HG03442 (cell line): ENCODE results near the gene RAB13.
"Not testable (repeated sequence)": the region's sequence is repeated elsewhere in the genome, so short reads cannot be mapped to it uniquely, and the experiment has no call there.

Experiments used
- ATAC-seq: cut with Tn5 transposase; IDR thresholded peaks from one replicate; pipeline ENCODE4 v1.9.1; 2021; ENCODE audit warnings: mild to moderate bottlenecking, moderate library complexity; ENCODE audit not compliant: unreplicated experiment

RAB13 gene

GRCh38 chr1:153985941-153986761 is at the start of gene RAB13:
TSS of gene RAB13 (minus strand) at chr1:153986339. CDS start at chr1:153986236, 103 bp downstream.
- no peak for ATAC-seq

- not testable (repeated sequence) for ATAC-seq
These were observed 47.6 kb upstream of the RAB13 start for GRCh38 chr1:154033697-154034096.

- no peak for ATAC-seq
These were observed 33.8 kb upstream of the RAB13 start for GRCh38 chr1:154019940-154020339.

GRCh38 chr1:154019269-154019668 is 33.1 kb upstream of the RAB13 start:
- no peak for ATAC-seq

GRCh38 chr1:154014154-154014907 is 28.2 kb upstream of the RAB13 start:
- no peak for ATAC-seq

DNA sequence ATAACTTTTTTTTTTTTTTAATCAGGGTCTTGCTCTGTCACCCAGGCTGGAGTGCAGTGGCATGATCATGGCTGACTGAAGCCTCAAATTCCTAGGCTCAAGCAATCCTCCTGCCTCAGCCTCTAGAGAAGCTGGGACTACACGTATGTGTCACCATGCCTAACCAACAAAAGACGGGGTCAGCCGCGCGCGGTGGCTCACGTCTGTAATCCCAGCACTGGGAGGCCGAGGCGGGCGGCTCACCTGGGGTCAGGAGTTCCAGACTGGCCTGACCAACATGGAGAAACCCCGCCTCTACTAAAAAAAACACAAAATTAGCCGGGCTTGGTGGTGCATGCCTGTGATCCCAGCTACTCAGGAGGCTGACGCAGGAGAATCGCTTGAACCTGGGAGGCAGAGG is 26.4 kb upstream of the RAB13 start:
- not testable (repeated sequence) for ATAC-seq

DNA sequence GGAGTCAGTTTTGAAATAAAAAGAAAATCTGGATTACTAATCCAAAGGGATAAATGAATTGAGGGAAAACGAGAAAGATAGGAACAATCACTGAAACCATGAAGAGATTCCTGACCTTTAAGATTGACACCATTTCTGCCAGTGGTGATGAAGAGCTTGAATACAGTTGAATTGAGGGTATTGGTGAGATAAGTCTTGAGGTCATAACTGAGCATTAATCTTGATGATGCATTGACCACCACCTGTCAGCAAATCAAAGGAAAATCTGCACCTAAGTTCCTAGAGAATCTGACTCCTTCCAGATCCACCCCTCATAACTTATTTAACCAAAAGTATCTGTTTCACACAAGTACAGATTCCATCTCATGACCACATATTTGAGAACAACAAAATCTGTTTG is 26.0 kb upstream of the RAB13 start:
- no peak for ATAC-seq

GRCh38 chr1:154006136-154006535 is 20.0 kb upstream of the RAB13 start:
- no peak for ATAC-seq

GRCh38 chr1:154000420-154000819 is 14.3 kb upstream of the RAB13 start:
- no peak for ATAC-seq

GRCh38 chr1:153996882-153997281 is 10.7 kb upstream of the RAB13 start:
- ATAC-seq: not testable (repeated sequence)

GRCh38 chr1:153995640-153996039 is 9.5 kb upstream of the RAB13 start:
- no peak for ATAC-seq

GRCh38 chr1:153995202-153995601 is 9.1 kb upstream of the RAB13 start:
- ATAC-seq: no peak

DNA sequence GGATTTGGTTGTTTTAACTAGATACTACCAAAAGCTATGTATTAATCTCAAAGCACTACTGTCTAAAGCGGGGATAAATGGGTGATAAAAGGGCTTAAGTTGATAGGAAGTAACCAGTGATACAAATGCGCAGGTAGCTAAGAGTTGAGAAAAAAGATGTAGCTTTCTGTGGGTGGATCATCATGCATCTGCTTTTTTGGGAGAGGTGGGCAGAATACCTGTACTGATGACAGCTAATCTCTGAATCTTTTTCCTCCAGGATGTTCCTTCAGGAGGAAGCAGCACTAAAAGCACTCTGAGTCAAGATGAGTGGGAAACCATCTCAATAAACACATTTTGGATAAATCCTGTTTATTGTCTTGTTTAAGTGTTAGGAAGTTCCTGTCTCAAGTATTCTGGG is 5.7 kb upstream of the RAB13 start:
- ATAC-seq: no peak

GRCh38 chr1:153991151-153991630 is 5.1 kb upstream of the RAB13 start:
- no peak for ATAC-seq

- peak; percentile 69 for ATAC-seq
These were observed 4.5 kb upstream of the RAB13 start, which contains the start of gene RPS27 for GRCh38 chr1:153990468-153991150. TSS of gene RPS27 (plus strand) at chr1:153990762. CDS start at chr1:153990797, 35 bp downstream.

- no peak for ATAC-seq
These were observed 1.5 kb upstream of the RAB13 start for GRCh38 chr1:153987621-153988020.

DNA sequence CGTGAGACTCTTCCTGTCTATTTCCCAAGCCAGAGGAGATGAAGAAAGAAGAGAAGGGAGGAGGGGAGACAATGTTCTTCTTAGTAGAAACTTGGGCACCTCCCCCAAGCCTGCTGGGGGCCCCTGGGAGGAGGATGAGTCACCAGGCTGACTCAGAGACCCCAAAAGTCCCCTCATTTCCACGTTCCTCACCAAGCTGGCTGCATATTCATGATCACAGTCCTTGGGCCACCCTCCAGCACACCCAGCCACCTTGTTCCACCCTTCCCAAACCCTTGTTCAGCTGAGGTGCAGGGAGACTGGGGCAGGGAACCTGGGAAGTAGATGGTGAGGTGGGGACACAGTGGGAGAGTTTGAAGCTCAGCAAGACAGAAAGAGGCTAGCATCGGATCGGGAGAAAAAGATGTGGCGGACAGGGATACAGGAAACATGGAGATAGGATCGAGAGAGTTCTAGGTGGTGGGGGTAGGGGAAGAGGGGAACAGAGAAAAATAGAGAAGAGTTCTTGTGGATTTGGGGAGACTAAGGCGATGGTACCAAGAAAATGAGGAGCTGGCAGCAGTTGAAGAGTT is 712 bp downstream of the RAB13 start:
- ATAC-seq: no peak

DNA sequence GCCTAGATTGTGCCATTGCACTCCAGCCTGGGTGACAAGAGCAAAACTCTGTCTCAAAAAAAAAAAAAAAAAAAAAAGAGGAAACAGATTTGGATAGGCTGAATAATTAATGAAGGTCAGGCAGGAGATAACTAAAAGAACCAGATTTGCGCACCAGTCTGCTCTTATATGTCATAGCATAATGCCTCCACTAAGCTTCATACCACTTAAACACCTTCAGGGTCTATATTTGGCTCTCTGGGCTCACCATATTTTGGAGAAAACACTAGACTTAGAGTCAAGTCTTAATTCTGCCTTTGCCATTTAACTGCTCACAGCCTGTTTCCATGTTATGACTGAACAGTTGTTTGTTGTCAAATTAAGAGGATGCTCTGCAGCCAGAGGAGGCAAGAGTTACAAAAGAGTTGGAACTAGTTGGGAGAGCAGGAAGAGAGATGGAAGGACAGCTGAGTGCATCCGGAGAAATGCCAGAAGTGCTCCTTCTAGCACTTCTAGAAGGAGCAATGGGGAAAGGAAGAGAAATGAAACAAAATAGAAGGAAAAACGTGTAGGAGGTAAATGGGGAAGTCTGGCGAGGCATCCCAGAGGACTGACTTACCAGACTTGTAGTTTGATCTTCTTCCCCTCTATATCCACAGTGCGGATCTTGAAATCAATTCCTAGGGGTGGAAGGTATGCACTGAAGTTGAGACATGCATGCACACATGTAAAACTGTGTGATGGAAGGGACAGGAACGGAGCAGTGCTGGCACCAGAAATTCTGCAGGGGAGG is 1.8 kb downstream of the RAB13 start:
- ATAC-seq: no peak

DNA sequence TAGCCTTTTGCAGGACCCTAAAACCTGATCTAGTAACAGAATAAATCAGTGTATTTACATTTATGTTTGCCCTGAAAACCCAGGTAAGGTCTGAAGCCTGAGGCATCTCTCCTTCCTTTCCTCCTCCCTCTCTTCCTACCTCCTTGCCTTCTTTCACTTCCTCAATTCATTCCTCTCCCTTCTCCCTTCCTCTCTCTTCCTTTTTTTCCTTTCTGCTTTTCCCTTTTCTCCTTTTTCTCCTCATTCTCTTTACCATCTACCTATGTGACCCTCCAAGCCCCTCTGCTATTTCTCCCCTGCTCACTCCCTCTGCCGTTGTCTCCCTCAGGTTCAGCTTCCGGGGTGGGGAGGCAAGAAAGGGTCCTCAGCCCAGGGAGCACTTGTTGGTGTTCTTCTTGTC is 4.4 kb downstream of the RAB13 start:
- ATAC-seq: not testable (repeated sequence)

DNA sequence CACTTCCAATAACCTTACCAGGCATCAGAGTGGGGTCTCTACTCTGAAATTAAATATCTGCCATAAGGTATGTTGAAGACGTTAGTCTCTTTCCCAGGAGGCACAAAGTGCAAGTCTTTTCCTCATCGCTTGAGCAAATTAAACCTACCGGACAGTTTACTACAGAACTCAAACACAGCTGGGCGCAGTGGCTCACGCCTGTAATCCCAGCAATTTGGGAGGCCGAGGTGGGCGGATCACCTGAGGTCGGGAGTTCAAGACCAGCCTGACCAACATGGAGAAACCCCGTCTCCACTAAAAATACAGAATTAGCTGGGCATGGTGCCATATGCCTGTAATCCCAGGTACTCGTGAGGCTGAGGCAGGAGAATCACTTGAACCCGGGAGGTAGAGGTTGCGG is 7.0 kb downstream of the RAB13 start:
- ATAC-seq: not testable (repeated sequence)
